ENCODE measurements around the gene HRK.

The HRK gene

GRCh38 chr12:116838365-116838764 lies 42.9 kb downstream of the HRK start:
- TF ChIP-seq CTCF (IDR thresholded peaks at IDR 0.05; ENCODE audit: low read depth, low read length): no peak
- DNase-seq (ENCODE audit: extremely low read depth, low read depth): no peak

GRCh38 chr12:116837097-116837496 lies 44.1 kb downstream of the HRK start:
- no peak for DNase-seq (ENCODE audit: extremely low read depth, low read depth)
- TF ChIP-seq CTCF (IDR thresholded peaks at IDR 0.05; ENCODE audit: low read depth, low read length): no peak

GRCh38 chr12:116835484-116835883 lies 45.8 kb downstream of the HRK start:
- TF ChIP-seq CTCF (IDR thresholded peaks at IDR 0.05; ENCODE audit: low read depth, low read length): no peak

GRCh38 chr12:116833474-116833873 lies 47.8 kb downstream of the HRK start:
- no peak for TF ChIP-seq CTCF (IDR thresholded peaks at IDR 0.05; ENCODE audit: low read depth, low read length)
- no peak for DNase-seq (ENCODE audit: extremely low read depth, low read depth)

More at GRCh38 chr12:116835484-116835883, 45.8 kb downstream of the HRK start:
- DNase-seq (ENCODE audit: extremely low read depth, low read depth): no peak

- no peak for DNase-seq (ENCODE audit: extremely low read depth, low read depth)
- TF ChIP-seq CTCF (IDR thresholded peaks at IDR 0.05; ENCODE audit: low read depth, low read length): no peak
Observed at GRCh38 chr12:116832353-116832752, 48.9 kb downstream of the HRK start.

- no peak for TF ChIP-seq CTCF (IDR thresholded peaks at IDR 0.05; ENCODE audit: low read depth, low read length)
- no peak for DNase-seq (ENCODE audit: extremely low read depth, low read depth)
Observed at GRCh38 chr12:116827432-116827831, 53.8 kb downstream of the HRK start.

- no peak for DNase-seq (ENCODE audit: extremely low read depth, low read depth)
- TF ChIP-seq CTCF (IDR thresholded peaks at IDR 0.05; ENCODE audit: low read depth, low read length): no peak
Observed at GRCh38 chr12:116821291-116821690, 60.0 kb downstream of the HRK start.
